Adipocyte (in vitro differentiated cells): ENCODE data around the gene TBC1D22B.

Source experiments
- DNase-seq: peaks from one replicate; pipeline ENCODE4 v3.0.0-alpha.2; 2015; ENCODE audit warnings: low read depth
- H3K27me3 ChIP-seq: replicated peaks from 2 replicates; pipeline ENCODE4 v1.7.0; 2013; ENCODE audit warnings: mild to moderate bottlenecking, low read length, moderate library complexity; ENCODE audit not compliant: control insufficient read depth, insufficient read depth
- H3K36me3 ChIP-seq: 2 replicates; pipeline ENCODE4 v1.7.0; 2013; ENCODE audit warnings: low read length, mild to moderate bottlenecking, moderate library complexity; ENCODE audit not compliant: control insufficient read depth, insufficient read depth, severe bottlenecking
- H3K4me1 ChIP-seq: 2 replicates; pipeline ENCODE4 v1.7.0; 2013; ENCODE audit warnings: mild to moderate bottlenecking, low read length, moderate library complexity; ENCODE audit not compliant: control insufficient read depth, insufficient read depth
- H3K4me3 ChIP-seq: 2 replicates; pipeline ENCODE4 v1.7.0; 2013; ENCODE audit warnings: mild to moderate bottlenecking, low read length, moderate library complexity
- H3K9ac ChIP-seq: 2 replicates; pipeline ENCODE4 v1.7.0; 2013; ENCODE audit warnings: mild to moderate bottlenecking, low read length, moderate library complexity
- H3K9me3 ChIP-seq: 2 replicates; pipeline ENCODE4 v1.7.0; 2013; ENCODE audit warnings: mild to moderate bottlenecking, low read length, moderate library complexity; ENCODE audit not compliant: control insufficient read depth

Gene TBC1D22B

GRCh38 chr6:37222992-37223391 is 34.6 kb upstream of the TBC1D22B start:
- Histone ChIP-seq H3K4me3 (peak overlapping the region; percentile 84), H3K27me3 (no peaks in the 10 kb centered on the region), H3K9me3 (no peaks in the 10 kb centered on the region), H3K9ac (peak overlapping the region; percentile 68), H3K36me3 (no peaks in the 10 kb centered on the region), H3K4me1 (peaks cover 4% of the 10 kb centered on the region)
- DNase-seq, result no peak

GRCh38 chr6:37225350-37226169 is 32.0 kb upstream of the TBC1D22B start:
- no peaks in the 10 kb centered on the region for H3K36me3 ChIP-seq
- no peak for DNase-seq
- H3K9me3 ChIP-seq, result no peaks in the 10 kb centered on the region
- H3K4me3 ChIP-seq, result no peak overlapping the region
- H3K9ac ChIP-seq, result no peak overlapping the region
- H3K4me1 ChIP-seq, result peaks cover 4% of the 10 kb centered on the region
- no peaks in the 10 kb centered on the region for H3K27me3 ChIP-seq

GRCh38 chr6:37230104-37230503 is 27.5 kb upstream of the TBC1D22B start:
- Histone ChIP-seq H3K4me1 (no peaks in the 10 kb centered on the region), H3K36me3 (no peaks in the 10 kb centered on the region), H3K27me3 (no peaks in the 10 kb centered on the region), H3K9me3 (no peaks in the 10 kb centered on the region), H3K9ac (no peak overlapping the region), H3K4me3 (no peak overlapping the region)
- DNase-seq, result no peak

- Histone ChIP-seq H3K27me3 (no peaks in the 10 kb centered on the region), H3K36me3 (no peaks in the 10 kb centered on the region), H3K4me3 (no peak overlapping the region), H3K9ac (no peak overlapping the region), H3K9me3 (no peaks in the 10 kb centered on the region), H3K4me1 (no peaks in the 10 kb centered on the region)
- DNase-seq, result no peak
Measured at GRCh38 chr6:37232430-37233017, 25.0 kb upstream of the TBC1D22B start.

- H3K4me3 ChIP-seq, result no peak overlapping the region
- no peak overlapping the region for H3K9ac ChIP-seq
- no peaks in the 10 kb centered on the region for H3K27me3 ChIP-seq
- H3K36me3 ChIP-seq, result no peaks in the 10 kb centered on the region
- no peaks in the 10 kb centered on the region for H3K9me3 ChIP-seq
- H3K4me1 ChIP-seq, result peaks cover 7% of the 10 kb centered on the region
- DNase-seq, result no peak
Measured at GRCh38 chr6:37233541-37233940, 24.0 kb upstream of the TBC1D22B start.

GRCh38 chr6:37236921-37237320 is 20.7 kb upstream of the TBC1D22B start:
- DNase-seq, result no peak
- H3K4me1 ChIP-seq, result peaks cover 28% of the 10 kb centered on the region
- H3K9ac ChIP-seq, result no peak overlapping the region

GRCh38 chr6:37237789-37238188 is 19.8 kb upstream of the TBC1D22B start:
- DNase-seq, result no peak
- Histone ChIP-seq H3K4me1 (peaks cover 37% of the 10 kb centered on the region), H3K4me3 (no peak overlapping the region), H3K9me3 (no peaks in the 10 kb centered on the region), H3K27me3 (no peaks in the 10 kb centered on the region), H3K9ac (no peak overlapping the region), H3K36me3 (no peaks in the 10 kb centered on the region)

More at GRCh38 chr6:37236921-37237320, 20.7 kb upstream of the TBC1D22B start:
- no peaks in the 10 kb centered on the region for H3K36me3 ChIP-seq
- H3K9me3 ChIP-seq, result no peaks in the 10 kb centered on the region
- no peak overlapping the region for H3K4me3 ChIP-seq
- no peaks in the 10 kb centered on the region for H3K27me3 ChIP-seq

- H3K27me3 ChIP-seq, result no peaks in the 10 kb centered on the region
- DNase-seq, result no peak
- no peak overlapping the region for H3K9ac ChIP-seq
- no peaks in the 10 kb centered on the region for H3K9me3 ChIP-seq
- H3K4me3 ChIP-seq, result no peak overlapping the region
- H3K4me1 ChIP-seq, result peaks cover 43% of the 10 kb centered on the region
- H3K36me3 ChIP-seq, result no peaks in the 10 kb centered on the region
Measured at GRCh38 chr6:37238381-37238780, 19.2 kb upstream of the TBC1D22B start.

- Histone ChIP-seq H3K4me1 (peaks cover 54% of the 10 kb centered on the region), H3K9ac (peak overlapping the region; percentile 71), H3K9me3 (no peaks in the 10 kb centered on the region), H3K36me3 (no peaks in the 10 kb centered on the region), H3K27me3 (no peaks in the 10 kb centered on the region), H3K4me3 (peak overlapping the region; percentile 39)
- DNase-seq, result no peak
Measured at GRCh38 chr6:37239526-37239925, 18.0 kb upstream of the TBC1D22B start.

- Histone ChIP-seq H3K4me3 (peak overlapping the region; percentile 39), H3K9ac (peak overlapping the region; percentile 71), H3K27me3 (no peaks in the 10 kb centered on the region), H3K36me3 (no peaks in the 10 kb centered on the region), H3K9me3 (no peaks in the 10 kb centered on the region), H3K4me1 (peaks cover 59% of the 10 kb centered on the region)
- peak; percentile 83 for DNase-seq
Measured at GRCh38 chr6:37239950-37240713, 17.4 kb upstream of the TBC1D22B start.

- Histone ChIP-seq H3K4me1 (peaks cover 69% of the 10 kb centered on the region), H3K36me3 (no peaks in the 10 kb centered on the region), H3K27me3 (no peaks in the 10 kb centered on the region), H3K9me3 (no peaks in the 10 kb centered on the region), H3K9ac (no peak overlapping the region), H3K4me3 (no peak overlapping the region)
- no peak for DNase-seq
Measured at GRCh38 chr6:37241131-37241530, 16.4 kb upstream of the TBC1D22B start.
